IgD-negative memory B cell (primary cell): ENCODE results near the gene KXD1. TPM values are rescaled to one million over a fixed set of nuclear protein-coding genes. Genes with fewer than 3 reads are reported as not detected.
A peak's percentile ranks its signal among the peaks of the same experiment; 100 is the strongest.

Source experiments
- H3K27ac Mint-ChIP-seq, 3 donors: one replicate each; pipeline ENCODE4 v1.8.0; 2020 to 2022; ENCODE audit warnings: mild to moderate bottlenecking in 3 of 3, mixed read lengths in 3 of 3, moderate library complexity in 1 of 3
- H3K27me3 Mint-ChIP-seq: one replicate; pipeline ENCODE4 v1.8.0; 2021; ENCODE audit warnings: mixed read lengths
- H3K36me3 Mint-ChIP-seq: one replicate; pipeline ENCODE4 v1.8.0; 2020; ENCODE audit warnings: mild to moderate bottlenecking, mixed read lengths
- H3K4me1 Mint-ChIP-seq, 3 donors: one replicate each; pipeline ENCODE4 v1.8.0; 2020 to 2022; ENCODE audit warnings: mixed read lengths in 3 of 3, mild to moderate bottlenecking in 1 of 3
- H3K4me3 Mint-ChIP-seq, 4 donors: one replicate each; pipeline ENCODE4 v1.8.0; 2020 to 2022; ENCODE audit warnings: mild to moderate bottlenecking in 4 of 4, mixed read lengths in 4 of 4, moderate library complexity in 3 of 4
- H3K9me3 Mint-ChIP-seq, 3 donors: one replicate each; pipeline ENCODE4 v1.8.0; 2020 to 2021; ENCODE audit warnings: mixed read lengths in 3 of 3, mild to moderate bottlenecking in 1 of 3
- polyA plus RNA-seq: library from polyadenylated mRNA; unstranded; fragments of 300-500 nt; fragmentation: Illumina TruSeq; gene quantifications from one replicate; pipeline ENCODE4 v1.2.3, GENCODE V29; 2021

The KXD1 gene, protein sequence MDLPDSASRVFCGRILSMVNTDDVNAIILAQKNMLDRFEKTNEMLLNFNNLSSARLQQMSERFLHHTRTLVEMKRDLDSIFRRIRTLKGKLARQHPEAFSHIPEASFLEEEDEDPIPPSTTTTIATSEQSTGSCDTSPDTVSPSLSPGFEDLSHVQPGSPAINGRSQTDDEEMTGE
- 82.8 TPM for polyA plus RNA-seq

- peak within 1 kb of the TSS; percentile 90 to 98 (median 97) for H3K27ac Mint-ChIP-seq
- H3K27me3 Mint-ChIP-seq = no peaks in the 10 kb centered on the region
- peaks cover 12 to 24% (median 19%) of the 10 kb centered on the region in 3 donors for H3K4me1 Mint-ChIP-seq
- peak within 1 kb of the TSS; percentile 86 to 97 (median 92) for H3K4me3 Mint-ChIP-seq
- no peaks in the 10 kb centered on the region for H3K9me3 Mint-ChIP-seq
- H3K36me3 Mint-ChIP-seq = peaks cover 3% of the 10 kb centered on the region
Measured at GRCh38 chr19:18557411-18558201, at the start of gene KXD1. Gene KXD1 (plus strand): TSS chr19:18557870. CDS start chr19:18562057, 4,187 bp downstream.

DNA sequence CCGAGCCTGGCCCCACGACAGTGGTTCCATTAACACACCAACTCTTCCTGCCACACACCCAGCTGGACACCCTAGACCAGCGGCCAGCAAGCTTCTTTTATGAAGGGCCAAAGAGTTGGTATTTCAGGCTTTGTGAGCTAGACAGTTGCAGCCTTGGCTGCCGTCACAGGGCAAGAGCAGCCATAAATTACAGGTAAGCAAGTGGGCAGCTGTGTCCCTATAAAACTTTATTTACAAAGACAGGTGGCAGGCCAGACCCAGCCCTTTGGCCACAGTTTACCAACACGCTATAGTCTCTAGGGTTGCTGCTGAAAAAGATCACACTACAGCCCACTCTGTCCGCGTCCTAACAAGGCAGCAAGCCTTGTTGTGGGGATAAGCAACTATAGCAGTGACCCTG is 49.1 kb upstream of the KXD1 start:
- Mint-ChIP-seq H3K9me3 (no peaks in the 10 kb centered on the region), H3K27ac (no peak overlapping the region), H3K27me3 (no peaks in the 10 kb centered on the region), H3K36me3 (no peaks in the 10 kb centered on the region), H3K4me3 (no peak overlapping the region), H3K4me1 (peaks cover 9 to 32% (median 20%) of the 10 kb centered on the region in 3 donors)

DNA sequence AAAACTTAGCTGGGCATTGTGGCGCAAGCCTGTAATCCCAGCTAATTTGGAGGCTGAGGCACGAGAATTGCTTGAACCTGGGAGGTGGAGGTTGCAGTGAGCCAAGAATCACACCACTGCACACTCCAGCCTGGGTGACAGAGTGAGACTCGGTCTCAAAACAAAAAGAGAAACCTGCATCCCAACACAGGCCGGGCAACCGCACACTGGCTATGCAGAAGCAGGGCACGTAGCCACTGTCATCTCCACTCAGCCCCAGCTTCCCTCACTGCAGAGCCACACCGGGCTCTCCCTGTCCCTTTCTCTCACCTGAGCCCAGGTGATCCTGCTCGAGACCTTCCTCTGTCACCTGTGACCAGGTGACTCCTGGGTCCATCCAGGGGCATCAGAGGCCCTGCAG is 47.5 kb upstream of the KXD1 start:
- H3K9me3 Mint-ChIP-seq = no peaks in the 10 kb centered on the region

DNA sequence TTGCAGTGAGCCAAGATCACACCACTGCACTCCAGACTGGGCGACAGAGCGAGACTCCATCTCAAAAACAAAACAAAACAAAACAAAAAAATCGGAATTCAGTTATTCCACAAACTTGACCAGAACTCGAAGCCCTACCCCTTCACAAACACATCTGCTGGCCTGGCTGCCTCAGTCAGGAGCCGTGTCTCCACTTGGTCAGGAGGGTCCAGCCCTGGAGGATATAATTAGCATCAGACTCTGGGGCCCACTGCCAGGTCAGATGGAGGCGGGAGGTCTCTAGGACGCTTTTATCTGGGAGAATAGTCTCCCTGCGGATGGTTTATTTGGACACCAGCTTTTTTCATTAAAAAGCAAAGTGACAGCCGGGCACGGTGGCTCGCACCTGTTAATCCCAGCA is 43.8 kb upstream of the KXD1 start:
- Mint-ChIP-seq H3K4me3 (no peak overlapping the region), H3K27me3 (no peaks in the 10 kb centered on the region), H3K4me1 (peaks cover 0 to 24% (median 20%) of the 10 kb centered on the region in 3 donors)

More for the DNA sequence above, 47.5 kb upstream of the KXD1 start:
- Mint-ChIP-seq H3K4me3 (no peak overlapping the region), H3K27me3 (no peaks in the 10 kb centered on the region), H3K4me1 (peaks cover 8 to 29% (median 25%) of the 10 kb centered on the region in 3 donors), H3K27ac (peak overlapping the region in 1 of 3 donors; percentile 57), H3K36me3 (no peaks in the 10 kb centered on the region)

GRCh38 chr19:18514800-18515682 is 42.6 kb upstream of the KXD1 start:
- H3K36me3 Mint-ChIP-seq = no peaks in the 10 kb centered on the region
- peaks cover 0 to 30% (median 23%) of the 10 kb centered on the region in 3 donors for H3K4me1 Mint-ChIP-seq
- H3K27me3 Mint-ChIP-seq = no peaks in the 10 kb centered on the region
- peak overlapping the region in 2 of 4 donors; percentile 43 to 72 for H3K4me3 Mint-ChIP-seq
- H3K27ac Mint-ChIP-seq = no peak overlapping the region
- H3K9me3 Mint-ChIP-seq = no peaks in the 10 kb centered on the region

More for the DNA sequence above, 43.8 kb upstream of the KXD1 start:
- no peaks in the 10 kb centered on the region for H3K36me3 Mint-ChIP-seq
- peak overlapping the region in 1 of 3 donors; percentile 31 for H3K27ac Mint-ChIP-seq
- no peaks in the 10 kb centered on the region for H3K9me3 Mint-ChIP-seq

DNA sequence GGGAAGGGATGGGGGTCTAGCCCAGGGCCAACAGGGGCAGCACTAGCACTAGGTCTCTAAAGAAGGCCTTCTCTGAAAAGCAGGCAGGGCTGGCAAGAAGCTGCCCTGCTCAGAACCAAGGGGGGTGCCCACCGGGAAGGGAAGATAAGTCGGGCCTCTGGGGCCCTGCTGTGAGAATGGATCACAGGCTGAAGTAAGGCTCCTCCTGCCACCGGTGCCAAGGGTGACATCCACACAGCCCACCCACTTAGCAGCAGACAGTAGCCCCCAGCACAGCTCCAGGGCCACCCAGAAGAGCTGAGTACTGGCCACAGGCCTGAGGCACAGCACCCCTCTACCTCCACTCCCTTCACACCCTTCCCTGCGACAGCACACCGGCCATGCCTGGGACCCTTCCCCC is 41.7 kb upstream of the KXD1 start:
- Mint-ChIP-seq H3K27ac (peak overlapping the region in 1 of 3 donors; percentile 53), H3K4me1 (peaks cover 0 to 35% (median 27%) of the 10 kb centered on the region in 3 donors), H3K36me3 (no peaks in the 10 kb centered on the region), H3K27me3 (no peaks in the 10 kb centered on the region), H3K4me3 (no peak overlapping the region), H3K9me3 (no peaks in the 10 kb centered on the region)

DNA sequence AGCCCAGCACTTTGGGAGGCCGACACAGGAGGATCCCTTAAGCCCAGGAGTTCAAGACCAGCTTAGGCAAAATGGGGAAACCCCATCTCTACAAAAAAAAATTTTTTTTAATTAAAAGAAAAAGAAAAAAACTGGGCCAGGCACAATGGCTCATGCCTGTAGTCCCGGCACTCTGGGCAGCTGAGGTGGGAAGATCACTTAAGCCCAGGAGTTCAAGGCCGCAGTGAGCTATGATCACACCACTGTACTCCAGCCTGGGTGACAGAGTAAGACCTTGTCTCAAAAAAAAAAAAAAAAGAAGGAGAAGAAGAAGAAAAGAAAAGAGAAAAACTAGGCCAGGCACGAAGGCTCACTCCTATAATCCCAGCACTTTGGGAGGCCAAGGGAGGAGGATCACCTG is 40.1 kb upstream of the KXD1 start:
- Mint-ChIP-seq H3K36me3 (no peaks in the 10 kb centered on the region), H3K4me1 (peaks cover 0 to 38% (median 27%) of the 10 kb centered on the region in 3 donors), H3K27ac (peak overlapping the region in 1 of 3 donors; percentile 13), H3K9me3 (no peaks in the 10 kb centered on the region), H3K27me3 (no peaks in the 10 kb centered on the region), H3K4me3 (peak overlapping the region in 1 of 4 donors; percentile 27)

- no peaks in the 10 kb centered on the region for H3K27me3 Mint-ChIP-seq
- H3K4me1 Mint-ChIP-seq = peaks cover 0 to 34% (median 23%) of the 10 kb centered on the region in 3 donors
- H3K9me3 Mint-ChIP-seq = no peaks in the 10 kb centered on the region
- H3K4me3 Mint-ChIP-seq = peak overlapping the region in 2 of 4 donors; percentile 27 to 47
- no peaks in the 10 kb centered on the region for H3K36me3 Mint-ChIP-seq
- H3K27ac Mint-ChIP-seq = no peak overlapping the region
Measured at GRCh38 chr19:18518639-18519038, 39.0 kb upstream of the KXD1 start.

GRCh38 chr19:18519962-18520847 is 37.5 kb upstream of the KXD1 start:
- peaks cover 0 to 25% (median 19%) of the 10 kb centered on the region in 3 donors for H3K4me1 Mint-ChIP-seq

DNA sequence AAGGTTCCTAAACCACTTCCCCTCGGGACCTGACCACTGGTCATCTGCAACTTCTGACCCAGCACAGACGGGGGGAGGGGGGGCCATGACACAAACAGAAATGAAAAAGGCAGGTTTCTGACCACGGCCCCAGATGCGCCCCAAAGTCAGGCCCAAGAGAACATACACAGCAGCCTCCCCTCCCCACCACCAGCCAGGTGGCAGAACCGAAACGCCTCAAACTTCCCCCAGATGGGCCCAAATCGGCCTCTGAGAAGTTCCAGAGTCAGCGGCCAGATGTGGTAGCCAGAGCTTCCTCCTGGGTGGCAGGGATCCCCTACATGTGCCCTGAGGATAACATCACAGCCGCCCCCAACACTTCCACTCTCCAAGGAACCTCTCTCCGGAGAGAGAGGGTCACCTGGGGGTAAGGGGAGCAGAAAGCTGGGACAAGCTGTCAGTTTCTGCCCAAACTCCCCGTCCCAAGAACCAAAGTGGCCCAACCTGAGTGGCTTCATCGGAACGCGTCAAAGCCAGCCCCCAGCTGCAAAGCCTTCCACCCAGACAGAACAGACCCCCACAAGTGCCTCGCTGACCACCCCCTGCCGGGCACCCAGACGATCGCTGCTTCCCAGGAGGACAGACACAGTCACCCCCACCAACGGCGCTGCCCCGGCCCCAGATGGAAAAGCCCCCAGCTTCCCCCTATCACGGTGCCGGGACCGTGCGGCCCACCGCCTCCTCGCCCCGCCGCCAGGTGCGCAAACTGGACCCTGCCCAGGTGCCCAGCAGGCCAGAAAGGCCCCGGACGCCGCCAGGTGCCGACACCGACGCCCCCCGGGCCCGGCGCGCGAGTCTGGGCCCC is 36.6 kb upstream of the KXD1 start:
- Mint-ChIP-seq H3K27ac (peak overlapping the region; percentile 88 to 99 (median 93)), H3K27me3 (no peaks in the 10 kb centered on the region), H3K9me3 (no peaks in the 10 kb centered on the region), H3K4me1 (peaks cover 0 to 21% (median 15%) of the 10 kb centered on the region in 3 donors), H3K36me3 (no peaks in the 10 kb centered on the region), H3K4me3 (peak overlapping the region; percentile 90 to 96 (median 92))

More at GRCh38 chr19:18519962-18520847, 37.5 kb upstream of the KXD1 start:
- H3K9me3 Mint-ChIP-seq = no peaks in the 10 kb centered on the region
- H3K36me3 Mint-ChIP-seq = no peaks in the 10 kb centered on the region
- peak overlapping the region; percentile 90 to 96 (median 92) for H3K4me3 Mint-ChIP-seq
- peak overlapping the region; percentile 88 to 99 (median 94) for H3K27ac Mint-ChIP-seq
- H3K27me3 Mint-ChIP-seq = no peaks in the 10 kb centered on the region

GRCh38 chr19:18521692-18522123 is 36.0 kb upstream of the KXD1 start, which contains the start of gene ELL:
Gene ELL (minus strand): TSS chr19:18522070. CDS start chr19:18522055, 15 bp downstream.
- Mint-ChIP-seq H3K9me3 (no peaks in the 10 kb centered on the region), H3K27me3 (no peaks in the 10 kb centered on the region), H3K36me3 (no peaks in the 10 kb centered on the region), H3K4me1 (peaks cover 0 to 16% (median 12%) of the 10 kb centered on the region in 3 donors), H3K27ac (peak within 1 kb of the TSS; percentile 88 to 99 (median 98)), H3K4me3 (peak within 1 kb of the TSS; percentile 90 to 96 (median 92))

GRCh38 chr19:18522124-18522861 is 35.4 kb upstream of the KXD1 start:
- Mint-ChIP-seq H3K27ac (peak overlapping the region; percentile 88 to 98 (median 88)), H3K4me3 (peak overlapping the region; percentile 90 to 96 (median 92)), H3K9me3 (no peaks in the 10 kb centered on the region), H3K4me1 (peaks cover 0 to 16% (median 9%) of the 10 kb centered on the region in 3 donors), H3K36me3 (no peaks in the 10 kb centered on the region), H3K27me3 (no peaks in the 10 kb centered on the region)
